Uterus (tissue), 2 donors: ENCODE measurements around the gene KNL1.

Experiments
- CTCF ChIP-seq, 4 experiments: fragments of 200-600 bp in 2 of 4; fragments of 450-650 bp in 2 of 4; sonication (generic) in 2 of 4; IDR thresholded peaks; one replicate each; pipeline ENCODE4 v1.5.1; 2016 to 2019; ENCODE audit warnings: antibody characterized with exemption in 4 of 4, mild to moderate bottlenecking in 2 of 4, moderate library complexity in 1 of 4
- POLR2A ChIP-seq, 2 donors: fragments of 450-650 bp; IDR thresholded peaks; one replicate each; pipeline ENCODE4 v1.6.1; 2016; ENCODE audit warnings: antibody characterized with exemption in 2 of 2, mild to moderate bottlenecking in 1 of 2, moderate library complexity in 1 of 2

GRCh38 chr15:40702077-40702476, 108.0 kb downstream of the KNL1 start:
- TF ChIP-seq POLR2A (IDR thresholded peaks at IDR 0.05) (no peak), CTCF (IDR thresholded peaks at IDR 0.05) (no peak)
